Islet precursor cell (in vitro differentiated cells): ENCODE results near the gene EPS15.
"Not testable (repeated sequence)": the region's sequence is repeated elsewhere in the genome, so short reads cannot be mapped to it uniquely, and the experiment has no call there.

Experiments used
- DNase-seq: peaks from one replicate; pipeline ENCODE4 v3.0.0-alpha.2; 2018

The EPS15 gene

GRCh38 chr1:51464828-51465227 lies 54.2 kb downstream of the EPS15 start:
- no peak for DNase-seq

GRCh38 chr1:51463561-51463960 lies 55.5 kb downstream of the EPS15 start:
- DNase-seq = no peak

- not testable (repeated sequence) for DNase-seq
These were observed 56.8 kb downstream of the EPS15 start for GRCh38 chr1:51462289-51462688.

- DNase-seq = no peak
These were observed 64.5 kb downstream of the EPS15 start for GRCh38 chr1:51454554-51454953.

- DNase-seq = no peak
These were observed 66.1 kb downstream of the EPS15 start for GRCh38 chr1:51453010-51453409.

- not testable (repeated sequence) for DNase-seq
These were observed 70.1 kb downstream of the EPS15 start for GRCh38 chr1:51448844-51449454.

GRCh38 chr1:51445351-51446090 lies 73.5 kb downstream of the EPS15 start:
- no peak for DNase-seq

- DNase-seq = no peak
These were observed 74.4 kb downstream of the EPS15 start for GRCh38 chr1:51444534-51445192.

GRCh38 chr1:51444096-51444495 lies 75.0 kb downstream of the EPS15 start:
- DNase-seq = no peak

- DNase-seq = no peak
These were observed 75.5 kb downstream of the EPS15 start for GRCh38 chr1:51443555-51443954.

- DNase-seq = no peak
These were observed 76.5 kb downstream of the EPS15 start for GRCh38 chr1:51442616-51443015.

GRCh38 chr1:51442198-51442597 lies 76.9 kb downstream of the EPS15 start:
- DNase-seq = no peak

- no peak for DNase-seq
These were observed 79.2 kb downstream of the EPS15 start for GRCh38 chr1:51439895-51440294.

GRCh38 chr1:51439053-51439452 lies 80.0 kb downstream of the EPS15 start:
- no peak for DNase-seq

GRCh38 chr1:51437391-51437790 lies 81.7 kb downstream of the EPS15 start:
- not testable (repeated sequence) for DNase-seq

- DNase-seq = no peak
These were observed 83.2 kb downstream of the EPS15 start for GRCh38 chr1:51435878-51436277.

- no peak for DNase-seq
These were observed 85.0 kb downstream of the EPS15 start for GRCh38 chr1:51433972-51434510.

GRCh38 chr1:51433269-51433971 lies 85.6 kb downstream of the EPS15 start:
- no peak for DNase-seq

- no peak for DNase-seq
These were observed 86.9 kb downstream of the EPS15 start for GRCh38 chr1:51432146-51432545.

- DNase-seq = no peak
These were observed 91.6 kb downstream of the EPS15 start for GRCh38 chr1:51427438-51427837.

GRCh38 chr1:51425955-51426354 lies 93.1 kb downstream of the EPS15 start:
- DNase-seq = no peak

GRCh38 chr1:51425273-51425672 lies 93.8 kb downstream of the EPS15 start:
- no peak for DNase-seq
